ENCODE data around the gene BCL2A1. TPM values are rescaled to one million over a fixed set of nuclear protein-coding genes. Genes with fewer than 3 reads are reported as not detected.
"Not testable (repeated sequence)": the region's sequence is repeated elsewhere in the genome, so short reads cannot be mapped to it uniquely, and the experiment has no call there.

Gene BCL2A1
- total RNA-seq, 1 experiment from 2014 or later, result 1.4 TPM

GRCh38 chr15:79915776-79916501, 55.1 kb downstream of the BCL2A1 start:
- not testable (repeated sequence) for H3K27ac ChIP-seq (ENCODE audit: low read length); H3K4me3 ChIP-seq (ENCODE audit: low read length); H2AFZ ChIP-seq (ENCODE audit: low read length); H3K9ac ChIP-seq (ENCODE audit: low read length); H3K27me3 ChIP-seq (ENCODE audit: low read length); H3K4me2 ChIP-seq (ENCODE audit: low read depth, low read length, poor library complexity, severe bottlenecking); H4K20me1 ChIP-seq (ENCODE audit: insufficient read depth, low read depth, low read length); H3K4me1 ChIP-seq (ENCODE audit: low read length); H3K9me2 ChIP-seq (replicated peaks; ENCODE audit: insufficient read depth, low read length)
- Histone ChIP-seq H3K79me2 (ENCODE audit: low read length) (peaks cover 61% of the 10 kb centered on the region), H3K36me3 (ENCODE audit: insufficient read depth, low read length) (peaks cover 81% of the 10 kb centered on the region), H3K9me3 (ENCODE audit: low read length) (peaks cover 50% of the 10 kb centered on the region)
- DNase-seq, result peak; percentile 61

- Histone ChIP-seq H3K27me3 (ENCODE audit: low read length) (no peaks in the 10 kb centered on the region), H3K9me2 (replicated peaks; ENCODE audit: insufficient read depth, low read length) (no peaks in the 10 kb centered on the region), H3K9ac (ENCODE audit: low read length) (no peak overlapping the region), H3K4me2 (ENCODE audit: low read depth, low read length, poor library complexity, severe bottlenecking) (no peak overlapping the region), H3K4me1 (ENCODE audit: low read length) (no peaks in the 10 kb centered on the region), H3K4me3 (ENCODE audit: low read length) (no peak overlapping the region), H3K9me3 (ENCODE audit: low read length) (peaks cover 52% of the 10 kb centered on the region), H3K36me3 (ENCODE audit: insufficient read depth, low read length) (peaks cover 80% of the 10 kb centered on the region), H4K20me1 (ENCODE audit: insufficient read depth, low read depth, low read length) (no peaks in the 10 kb centered on the region), H3K79me2 (ENCODE audit: low read length) (peaks cover 61% of the 10 kb centered on the region), H2AFZ (ENCODE audit: low read length) (no peak overlapping the region), H3K27ac (ENCODE audit: low read length) (no peak overlapping the region)
- no peak for DNase-seq
These were observed 56.3 kb downstream of the BCL2A1 start for GRCh38 chr15:79914728-79915127.

Other genes with a start within 250 kb of the BCL2A1 start
- gene MTHFS, start 74.2 kb downstream of the BCL2A1 start, total RNA-seq (2014; rRNA removed; shearing (Covaris generic); ENCODE audit: low replicate concordance), result 35.5 and 57.0 TPM in 2 replicates
- gene ZFAND6, start 88.5 kb upstream of the BCL2A1 start, total RNA-seq (2014; rRNA removed; shearing (Covaris generic); ENCODE audit: low replicate concordance), result 114 and 174 TPM in 2 replicates
- 38.8 and 57.0 TPM in 2 replicates for gene FAH, start 181.8 kb upstream of the BCL2A1 start, total RNA-seq (2014; rRNA removed; shearing (Covaris generic); ENCODE audit: low replicate concordance)

Data from Karpas-422 (cell line).